ENCODE measurements around the gene C12orf57.

GRCh38 chr12:6946033-6946919 is 2.5 kb downstream of the C12orf57 start:
- TF ChIP-seq CTCF (IDR thresholded peaks at IDR 0.05) (peak in 1 of 5 experiments; percentile 8), POLR2A (IDR thresholded peaks at IDR 0.05) (peak; percentile 92), EP300 (IDR thresholded peaks at IDR 0.05; ENCODE audit: low read depth) (no peak)

Measured in transverse colon (tissue), 3 donors.